GM12878 (cell line): ENCODE data around the gene RNF11. TPM values are rescaled to one million over a fixed set of nuclear protein-coding genes. Genes with fewer than 3 reads are reported as not detected.
"Not testable (repeated sequence)": the region's sequence is repeated elsewhere in the genome, so short reads cannot be mapped to it uniquely, and the experiment has no call there.

Source experiments
- ATAC-seq: fragments of 200-7000 bp; cut with Tn5 transposase; 3 replicates; pipeline ENCODE4 v1.9.1; 2020; ENCODE audit warnings: mild to moderate bottlenecking, moderate library complexity
- BruUV-seq: library from RNA; stranded (reverse); fragments of 400-500 nt; replicated peaks from 2 replicates; lab custom pipeline; 2021; lab: Mats Ljungman, UMichigan
- CTCF ChIA-PET: fragments of 300-600 bp; sonication (Branson Sonifier 250); formaldehyde crosslinking; extraction: SDS; loops from one replicate; lab custom pipeline; 2021; ENCODE audit warnings: inconsistent platforms; lab: Yijun Ruan, JAX
- POLR2A ChIA-PET: fragments of 350-600 bp; formaldehyde crosslinking; extraction: SDS; loops from one replicate; lab custom pipeline; 2021; ENCODE audit warnings: inconsistent platforms; lab: Charles Lee
- RAD21 ChIA-PET: fragments of 300-600 bp; sonication (Branson Sonifier 250); formaldehyde crosslinking; loops from one replicate; lab custom pipeline; 2023; ENCODE audit warnings: antibody characterized with exemption; ENCODE audit not compliant: unreplicated experiment; lab: Charles Lee
- SMC1A ChIA-PET: fragments of 300-600 bp; sonication (Branson Sonifier 250); formaldehyde crosslinking; loops from one replicate; lab custom pipeline; 2023; ENCODE audit not compliant: unreplicated experiment, uncharacterized antibody; lab: Charles Lee
- DNase-seq: peaks from one replicate; pipeline ENCODE4 v3.0.0-alpha.2; 2011; ENCODE audit warnings: low read depth, low spot score
- FAIRE-seq: peaks from 3 replicates; lab custom pipeline; 2011; peaks lifted over from hg19 to GRCh38; lab: Jason Lieb, UNC
- H2AFZ ChIP-seq: 2 replicates; pipeline ENCODE4 v1.6.0; 2011; ENCODE audit warnings: low read depth, low read length, control low read depth; ENCODE audit not compliant: control insufficient read depth
- H3K27ac ChIP-seq: 2 replicates; pipeline ENCODE4 v1.5.1; 2011; ENCODE audit warnings: control low read depth; ENCODE audit not compliant: control insufficient read depth, insufficient read depth
- H3K27me3 ChIP-seq, 2 experiments: replicated peaks in 1 of 2; 2 replicates each; pipeline versions ENCODE4 v1.6.0 to v1.6.1; 2011; ENCODE audit warnings: low read length in 1 of 2; ENCODE audit not compliant: control insufficient read depth in 2 of 2, insufficient read depth in 2 of 2
- H3K36me3 ChIP-seq, 2 experiments: 2 replicates each; pipeline ENCODE4 v1.5.1; 2011; ENCODE audit warnings: low read length in 1 of 2; ENCODE audit not compliant: control insufficient read depth in 2 of 2, insufficient read depth in 2 of 2
- H3K4me1 ChIP-seq: 2 replicates; pipeline ENCODE4 v1.6.1; 2011; ENCODE audit warnings: mild to moderate bottlenecking, low read length, moderate library complexity, mixed read lengths; ENCODE audit not compliant: control insufficient read depth, insufficient read depth
- H3K4me2 ChIP-seq: 2 replicates; pipeline ENCODE4 v1.6.0; 2011; ENCODE audit warnings: control low read depth; ENCODE audit not compliant: control insufficient read depth, insufficient read depth
- H3K4me3 ChIP-seq: fragments of 200-600 bp; sonication (generic); 2 replicates; pipeline ENCODE4 v1.5.1; 2016
- H3K79me2 ChIP-seq: 2 replicates; pipeline ENCODE4 v1.6.0; 2011; ENCODE audit warnings: low read length; ENCODE audit not compliant: control insufficient read depth, insufficient read depth
- H3K9ac ChIP-seq: 2 replicates; pipeline ENCODE4 v1.8.0; 2011; ENCODE audit warnings: low read length, control low read depth, mixed read lengths; ENCODE audit not compliant: control insufficient read depth, insufficient read depth
- H3K9me3 ChIP-seq: replicated peaks from 3 replicates; pipeline ENCODE4 v1.5.1; 2011; ENCODE audit warnings: mild to moderate bottlenecking, low read length; ENCODE audit not compliant: control insufficient read depth, insufficient read depth
- H4K20me1 ChIP-seq: 2 replicates; pipeline ENCODE4 v1.6.0; 2011; ENCODE audit not compliant: control insufficient read depth, insufficient read depth
- BHLHE40 ChIP-seq, 2 experiments: fragments of 450-650 bp in 1 of 2; IDR thresholded peaks; 2 replicates each; pipeline ENCODE4 v1.6.1; 2011 to 2017; ENCODE audit warnings: low read depth in 2 of 2, borderline replicate concordance in 1 of 2, improper control_type of control experiment in 1 of 2, low read length in 1 of 2, mild to moderate bottlenecking in 1 of 2
- ESRRA ChIP-seq: IDR thresholded peaks from 2 replicates; pipeline ENCODE4 v1.6.1; 2012; ENCODE audit warnings: mild to moderate bottlenecking, low read length, improper control_type of control experiment
- TAF1 ChIP-seq: IDR thresholded peaks from 2 replicates; pipeline ENCODE4 v1.6.1; 2011; ENCODE audit warnings: mild to moderate bottlenecking, low read depth, low read length, borderline replicate concordance
- WGBS: methylation state at CpG from one replicate; pipeline ENCODE4 v1.1.6; 2016; ENCODE audit warnings: low lambda C conversion rate; ENCODE audit not compliant: insufficient replicate concordance, insufficient coverage; ENCODE audit errors: missing lambda C conversion rate; 5-methylcytosine and 5-hydroxymethylcytosine counted together
- in situ Hi-C: fragments of 300-500 bp; cut with MboI; formaldehyde crosslinking; loops from 9 replicates; pipeline ENCODE4 v1.14.3; 2018; ENCODE audit warnings: mixed read lengths
- intact Hi-C: fragments of 100-400 bp; cut with micrococcal nuclease; formaldehyde crosslinking; loops from one replicate; pipeline ENCODE4 v1.14.2; 2022; ENCODE audit not compliant: unreplicated experiment
- polyA plus RNA-seq, 11 experiments: library from polyadenylated mRNA; depleted of rRNA in 4 of 11; unstranded in 6 of 11; stranded (reverse) in 5 of 11; fragments of >200 nt; fragmentation: Nextera tagmentation in 4 of 11; fragmentation: Illumina TruSeq in 1 of 11; extraction: Ambion mirVana in 4 of 11; extraction: Trizol in 1 of 11; gene quantifications; 1 replicate in 1 of 11; 2 replicates in 10 of 11; pipeline versions ENCODE4 v1.2.1 to v1.2.3, GENCODE V29; 2011 to 2016; ENCODE audit warnings: inconsistent platforms in 2 of 11, missing spikeins in 2 of 11, low read depth in 1 of 11
- total RNA-seq, 4 experiments: library from RNA; depleted of rRNA in 3 of 4; stranded (reverse); fragments of >200 nt in 3 of 4; fragmentation: Illumina TruSeq in 1 of 4; extraction: Trizol in 1 of 4; gene quantifications; 2 replicates each; pipeline versions ENCODE4 v1.2.1 to v1.2.3, GENCODE V29; 2013 to 2021

The RNF11 gene
- total and polyA plus RNA-seq, 10 of the 15 experiments (the other 5 are each of a cell fraction or from before 2014, with no cell fraction given): 9.5 to 43.6 (median 32.3) TPM

DNA sequence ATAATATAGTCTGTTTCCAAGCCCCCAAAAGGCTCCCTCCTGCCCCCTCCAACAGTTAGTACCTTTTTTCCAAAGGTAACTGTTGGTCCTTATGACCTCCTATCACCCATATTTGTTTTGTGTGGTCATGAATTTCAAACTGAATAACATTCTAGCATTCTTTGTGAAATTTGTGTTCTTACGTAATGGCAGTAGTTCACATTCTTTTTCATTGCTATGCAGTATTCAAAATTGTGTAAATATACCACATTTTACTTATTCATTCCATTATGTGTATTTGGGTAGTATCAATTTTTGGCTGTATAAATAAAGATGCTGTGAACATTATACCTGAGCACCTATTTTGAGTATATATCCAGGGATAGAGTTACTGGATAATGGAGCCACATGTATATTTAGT, 13.4 kb downstream of the RNF11 start:
- H3K79me2 ChIP-seq: peaks cover 28% of the 10 kb centered on the region
- H3K4me3 ChIP-seq: no peak overlapping the region
- no peaks in the 10 kb centered on the region for H3K9me3 ChIP-seq
- H3K4me2 ChIP-seq: no peak overlapping the region
- DNase-seq (no peak), ATAC-seq (no peak), FAIRE-seq (no peak)
- H3K27ac ChIP-seq: no peak overlapping the region
- intact Hi-C loops (no loop called here), in situ Hi-C loops (no loop called here)
- H3K4me1 ChIP-seq: peaks cover 23% of the 10 kb centered on the region
- H3K9ac ChIP-seq: no peak overlapping the region
- H3K36me3 ChIP-seq: no peaks in the 10 kb centered on the region
- no peak overlapping the region for H2AFZ ChIP-seq
- ChIA-PET SMC1A (interaction anchor here (0.6 to 1.2 kb wide), 2 partner anchors 12 to 18 kb away, joined by 3 read pairs; no protein-coding TSS in a partner anchor), CTCF (no interaction called here), POLR2A (interaction anchor here (0.6 kb wide), 1 partner anchor 538 kb away, joined by 8 read pairs; no protein-coding TSS in a partner anchor), RAD21 (no interaction called here)
- H4K20me1 ChIP-seq: no peaks in the 10 kb centered on the region
- no TSS peak for BruUV-seq
- no peaks in the 10 kb centered on the region for H3K27me3 ChIP-seq
- WGBS: 100% methylated on average over 1 of the region's 1 CpG
- TF ChIP-seq BHLHE40 (IDR thresholded peaks at IDR 0.05; ENCODE audit: borderline replicate concordance in 1 of 2, low read depth in 2 of 2, low read length in 1 of 2): no peak
- TF ChIP-seq ESRRA: no peak
- no peak for TF ChIP-seq TAF1

DNA sequence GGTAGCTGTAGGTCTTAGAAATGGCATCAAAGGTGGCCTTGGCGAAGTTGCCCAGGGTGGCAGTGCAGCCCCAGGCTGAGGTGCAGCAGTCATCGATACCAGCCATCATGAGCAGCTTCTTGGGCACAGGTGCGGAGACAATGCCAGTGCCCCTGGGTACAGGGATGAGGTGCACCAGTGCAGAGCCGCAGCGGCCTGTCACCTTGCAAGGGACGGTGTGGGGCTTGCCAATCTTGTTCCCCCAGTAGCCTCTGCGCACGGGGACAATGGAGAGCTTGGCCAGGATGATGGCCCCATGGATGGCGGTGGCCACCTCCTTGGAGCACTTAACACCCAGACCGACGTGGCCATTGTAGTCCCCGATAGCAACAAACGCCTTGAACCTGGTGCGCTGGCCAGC, 14.7 kb downstream of the RNF11 start:
- H3K9ac ChIP-seq, H3K9me3 ChIP-seq, H3K27me3 ChIP-seq, H3K4me2 ChIP-seq, DNase-seq, H2AFZ ChIP-seq, CTCF ChIA-PET, H3K27ac ChIP-seq, RAD21 ChIA-PET, H3K36me3 ChIP-seq, BruUV-seq, POLR2A ChIA-PET, ATAC-seq, intact Hi-C loops, in situ Hi-C loops, H3K4me3 ChIP-seq, H4K20me1 ChIP-seq, FAIRE-seq: not testable (repeated sequence)
- SMC1A ChIA-PET: interaction anchor here (1.2 kb wide), 1 partner anchor 10 kb away, joined by 3 read pairs; no protein-coding TSS in a partner anchor
- peaks cover 18% of the 10 kb centered on the region for H3K4me1 ChIP-seq
- over 99% methylated on average over 14 of the region's 14 CpGs for WGBS
- peaks cover 26% of the 10 kb centered on the region for H3K79me2 ChIP-seq

GRCh38 chr1:51251165-51251564, 15.1 kb downstream of the RNF11 start:
- RAD21 ChIA-PET, intact Hi-C loops, ATAC-seq, FAIRE-seq, H3K9ac ChIP-seq, in situ Hi-C loops, H4K20me1 ChIP-seq, H3K36me3 ChIP-seq, H3K27ac ChIP-seq, POLR2A ChIA-PET, H3K4me3 ChIP-seq, BruUV-seq, H3K27me3 ChIP-seq, H2AFZ ChIP-seq, DNase-seq, H3K9me3 ChIP-seq, H3K4me2 ChIP-seq: not testable (repeated sequence)
- H3K4me1 ChIP-seq: peaks cover 13% of the 10 kb centered on the region
- ChIA-PET SMC1A (interaction anchor here (1.3 kb wide), 1 partner anchor 61 kb away, joined by 3 read pairs; no protein-coding TSS in a partner anchor), CTCF (interaction anchor here (0.9 kb wide), 1 partner anchor 18 kb away, joined by 4 read pairs; no protein-coding TSS in a partner anchor)
- WGBS: 99% methylated on average over 16 of the region's 20 CpGs
- H3K79me2 ChIP-seq: peaks cover 26% of the 10 kb centered on the region
